ENCODE data around the gene REPS1. TPM values are rescaled to one million over a fixed set of nuclear protein-coding genes. Genes with fewer than 3 reads are reported as not detected.

Gene REPS1
- total RNA-seq, 1 experiment from 2014 or later, result 27.4 TPM

- intact Hi-C loops (cut with micrococcal nuclease), result no loop called here
- no peaks in the 10 kb centered on the region for H3K9me3 ChIP-seq (ENCODE audit: low read length)
- H3K4me2 ChIP-seq (ENCODE audit: low read length), result no peak overlapping the region
- H3K4me3 ChIP-seq (ENCODE audit: low read length), result no peak overlapping the region
- DNase-seq, result no peak
- H3K9ac ChIP-seq (ENCODE audit: low read length), result no peak overlapping the region
- no TSS peak for BruUV-seq (replicated peaks)
- H3K79me2 ChIP-seq (ENCODE audit: low read length), result no peaks in the 10 kb centered on the region
- no peaks in the 10 kb centered on the region for H3K4me1 ChIP-seq (ENCODE audit: insufficient read depth, low read length)
- no peaks in the 10 kb centered on the region for H3K27me3 ChIP-seq (ENCODE audit: low read length)
- no peak for ATAC-seq
- no peaks in the 10 kb centered on the region for H4K20me1 ChIP-seq (ENCODE audit: low read length)
- TF ChIP-seq EZH2phosphoT487 (IDR thresholded peaks at IDR 0.05; ENCODE audit: borderline replicate concordance, low read length), result no peak
- TF ChIP-seq EZH2 (IDR thresholded peaks at IDR 0.05; ENCODE audit: low read length, unreplicated experiment), result no peak
- POLR2A ChIA-PET (ENCODE audit: unreplicated experiment), result no interaction called here
- no peak overlapping the region for H2AFZ ChIP-seq (ENCODE audit: low read length)
- no peaks in the 10 kb centered on the region for H3K36me3 ChIP-seq (ENCODE audit: low read depth, low read length)
- CTCF ChIA-PET, result no interaction called here
- H3F3A ChIP-seq (ENCODE audit: low read length, unreplicated experiment), result no peaks in the 10 kb centered on the region
- no peak overlapping the region for H3K27ac ChIP-seq (ENCODE audit: low read length)
- H3K9me2 ChIP-seq (replicated peaks; ENCODE audit: low read length), result no peaks in the 10 kb centered on the region
Measured at GRCh38 chr6:138868181-138868580, 119.9 kb downstream of the REPS1 start.

GRCh38 chr6:138865480-138866109, 122.5 kb downstream of the REPS1 start:
- no peaks in the 10 kb centered on the region for H3K79me2 ChIP-seq (ENCODE audit: low read length)
- ATAC-seq (no peak), DNase-seq (no peak)
- no peaks in the 10 kb centered on the region for H3K4me1 ChIP-seq (ENCODE audit: insufficient read depth, low read length)
- H3K4me2 ChIP-seq (ENCODE audit: low read length), result no peak overlapping the region
- no peaks in the 10 kb centered on the region for H3K9me3 ChIP-seq (ENCODE audit: low read length)
- intact Hi-C loops (cut with micrococcal nuclease), result no loop called here
- TF ChIP-seq EZH2 (IDR thresholded peaks at IDR 0.05; ENCODE audit: low read length, unreplicated experiment), result no peak
- TF ChIP-seq, protein P1, sequence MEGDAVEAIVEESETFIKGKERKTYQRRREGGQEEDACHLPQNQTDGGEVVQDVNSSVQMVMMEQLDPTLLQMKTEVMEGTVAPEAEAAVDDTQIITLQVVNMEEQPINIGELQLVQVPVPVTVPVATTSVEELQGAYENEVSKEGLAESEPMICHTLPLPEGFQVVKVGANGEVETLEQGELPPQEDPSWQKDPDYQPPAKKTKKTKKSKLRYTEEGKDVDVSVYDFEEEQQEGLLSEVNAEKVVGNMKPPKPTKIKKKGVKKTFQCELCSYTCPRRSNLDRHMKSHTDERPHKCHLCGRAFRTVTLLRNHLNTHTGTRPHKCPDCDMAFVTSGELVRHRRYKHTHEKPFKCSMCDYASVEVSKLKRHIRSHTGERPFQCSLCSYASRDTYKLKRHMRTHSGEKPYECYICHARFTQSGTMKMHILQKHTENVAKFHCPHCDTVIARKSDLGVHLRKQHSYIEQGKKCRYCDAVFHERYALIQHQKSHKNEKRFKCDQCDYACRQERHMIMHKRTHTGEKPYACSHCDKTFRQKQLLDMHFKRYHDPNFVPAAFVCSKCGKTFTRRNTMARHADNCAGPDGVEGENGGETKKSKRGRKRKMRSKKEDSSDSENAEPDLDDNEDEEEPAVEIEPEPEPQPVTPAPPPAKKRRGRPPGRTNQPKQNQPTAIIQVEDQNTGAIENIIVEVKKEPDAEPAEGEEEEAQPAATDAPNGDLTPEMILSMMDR (conservative IDR thresholded peaks at IDR 0.05; ENCODE audit: low read depth, low read length), result no peak
- TF ChIP-seq EZH2phosphoT487 (IDR thresholded peaks at IDR 0.05; ENCODE audit: borderline replicate concordance, low read length), result no peak
- POLR2A ChIA-PET (ENCODE audit: unreplicated experiment), result no interaction called here
- H3F3A ChIP-seq (ENCODE audit: low read length, unreplicated experiment), result no peaks in the 10 kb centered on the region
- no TSS peak for BruUV-seq (replicated peaks)
- H2AFZ ChIP-seq (ENCODE audit: low read length), result no peak overlapping the region
- no peaks in the 10 kb centered on the region for H3K36me3 ChIP-seq (ENCODE audit: low read depth, low read length)
- H3K27me3 ChIP-seq (ENCODE audit: low read length), result no peaks in the 10 kb centered on the region
- H4K20me1 ChIP-seq (ENCODE audit: low read length), result no peaks in the 10 kb centered on the region
- no peak overlapping the region for H3K4me3 ChIP-seq (ENCODE audit: low read length)
- no peak overlapping the region for H3K9ac ChIP-seq (ENCODE audit: low read length)
- CTCF ChIA-PET, result no interaction called here
- no peak overlapping the region for H3K27ac ChIP-seq (ENCODE audit: low read length)
- H3K9me2 ChIP-seq (replicated peaks; ENCODE audit: low read length), result no peaks in the 10 kb centered on the region

DNA sequence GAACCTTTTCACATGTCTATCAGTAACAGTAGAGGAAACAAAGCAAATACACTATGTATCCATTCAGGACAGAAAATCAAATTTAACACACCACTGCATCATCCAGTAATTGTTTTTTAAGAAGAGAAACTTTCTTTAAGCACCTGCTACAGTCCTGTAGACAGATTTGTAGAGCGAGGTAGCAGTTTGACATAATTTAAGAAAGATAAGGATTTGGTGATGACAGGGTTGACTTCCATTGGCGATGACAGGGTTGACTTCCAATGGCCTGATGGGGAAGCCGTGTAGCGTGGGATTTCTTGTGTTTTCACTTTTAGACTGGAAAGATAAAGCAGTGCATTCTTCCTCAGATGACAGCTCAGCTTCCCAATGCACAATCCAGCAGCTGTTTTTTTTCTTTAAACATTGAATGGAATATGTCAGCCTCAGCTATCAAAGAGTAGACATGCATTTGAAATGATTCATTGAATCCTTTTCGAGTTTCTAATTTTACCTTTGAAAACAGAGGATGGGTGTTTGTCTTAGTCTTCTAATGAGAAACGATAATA, 123.6 kb downstream of the REPS1 start:
- Histone ChIP-seq H3K36me3 (ENCODE audit: low read depth, low read length) (no peaks in the 10 kb centered on the region), H3K9me2 (replicated peaks; ENCODE audit: low read length) (no peaks in the 10 kb centered on the region), H3K4me3 (ENCODE audit: low read length) (no peak overlapping the region), H3K4me1 (ENCODE audit: insufficient read depth, low read length) (no peaks in the 10 kb centered on the region), H3F3A (ENCODE audit: low read length, unreplicated experiment) (no peaks in the 10 kb centered on the region), H4K20me1 (ENCODE audit: low read length) (no peaks in the 10 kb centered on the region), H2AFZ (ENCODE audit: low read length) (no peak overlapping the region), H3K27me3 (ENCODE audit: low read length) (no peaks in the 10 kb centered on the region), H3K4me2 (ENCODE audit: low read length) (no peak overlapping the region), H3K79me2 (ENCODE audit: low read length) (no peaks in the 10 kb centered on the region), H3K27ac (ENCODE audit: low read length) (no peak overlapping the region), H3K9ac (ENCODE audit: low read length) (no peak overlapping the region), H3K9me3 (ENCODE audit: low read length) (no peaks in the 10 kb centered on the region)
- no TSS peak for BruUV-seq (replicated peaks)
- CTCF ChIA-PET, result no interaction called here
- POLR2A ChIA-PET (ENCODE audit: unreplicated experiment), result no interaction called here
- no peak for TF ChIP-seq EZH2phosphoT487 (IDR thresholded peaks at IDR 0.05; ENCODE audit: borderline replicate concordance, low read length)
- no peak for TF ChIP-seq EZH2 (IDR thresholded peaks at IDR 0.05; ENCODE audit: low read length, unreplicated experiment)
- TF ChIP-seq, protein P1 (conservative IDR thresholded peaks at IDR 0.05; ENCODE audit: low read depth, low read length), result no peak
- DNase-seq (no peak), ATAC-seq (no peak)
- intact Hi-C loops (cut with micrococcal nuclease), result no loop called here

All from PC-3 (cell line).